NOMO-1 treated with dmso at 0.1 percent for 144 hours (cell line): ENCODE results near the gene PVRIG.
"Not testable (repeated sequence)": the region's sequence is repeated elsewhere in the genome, so short reads cannot be mapped to it uniquely, and the experiment has no call there.

Experiments used
- DNase-seq: peaks from one replicate; lab custom pipeline; 2025; ENCODE audit not compliant: unreplicated experiment; lab: John Stamatoyannopoulos, UW

Gene PVRIG

GRCh38 chr7:100270046-100270918 is 50.5 kb downstream of the PVRIG start:
- not testable (repeated sequence) for DNase-seq
